ENCODE measurements around the gene NDUFB8.
A peak's percentile ranks its signal among the peaks of the same experiment; 100 is the strongest.

The NDUFB8 gene

GRCh38 chr10:100535715-100536353 lies 6.2 kb upstream of the NDUFB8 start, which contains the start of gene HIF1AN:
Gene HIF1AN, plus strand, starts transcription at chr10:100535943. Its CDS starts 16 bp downstream, at chr10:100535959.
- peak; percentile 88 for DNase-seq

- DNase-seq = no peak
Observed at GRCh38 chr10:100535338-100535714, 5.7 kb upstream of the NDUFB8 start.

GRCh38 chr10:100534726-100535125 lies 5.1 kb upstream of the NDUFB8 start:
- no peak for DNase-seq

GRCh38 chr10:100531761-100532160 lies 2.1 kb upstream of the NDUFB8 start:
- no peak for DNase-seq

- DNase-seq = no peak
Observed at GRCh38 chr10:100528921-100529474, 673 bp downstream of the NDUFB8 start.

GRCh38 chr10:100528123-100528886 lies 1.4 kb downstream of the NDUFB8 start:
- DNase-seq = no peak

GRCh38 chr10:100524638-100525037 lies 5.0 kb downstream of the NDUFB8 start:
- DNase-seq = no peak

GRCh38 chr10:100524206-100524605 lies 5.5 kb downstream of the NDUFB8 start:
- no peak for DNase-seq

- DNase-seq = no peak
Observed at GRCh38 chr10:100522945-100523344, 6.7 kb downstream of the NDUFB8 start.

- DNase-seq = no peak
Observed at GRCh38 chr10:100522107-100522801, 7.4 kb downstream of the NDUFB8 start.

- DNase-seq = no peak
Observed at GRCh38 chr10:100520811-100521210, 8.9 kb downstream of the NDUFB8 start.

- peak; percentile 38 for DNase-seq
Observed at GRCh38 chr10:100519311-100520051, 10.2 kb downstream of the NDUFB8 start, which contains the start of gene SEC31B. Gene SEC31B, minus strand, starts transcription at chr10:100519861. Its CDS starts 2,909 bp downstream, at chr10:100516952.

- peak; percentile 38 for DNase-seq
Observed at GRCh38 chr10:100518761-100519241, 10.9 kb downstream of the NDUFB8 start.

- no peak for DNase-seq
Observed at GRCh38 chr10:100516847-100517246, 12.8 kb downstream of the NDUFB8 start.

GRCh38 chr10:100515612-100516011 lies 14.1 kb downstream of the NDUFB8 start:
- DNase-seq = no peak

- DNase-seq = no peak
Observed at GRCh38 chr10:100510533-100511308, 18.9 kb downstream of the NDUFB8 start.

- no peak for DNase-seq
Observed at GRCh38 chr10:100509241-100509840, 20.3 kb downstream of the NDUFB8 start.

- no peak for DNase-seq
Observed at GRCh38 chr10:100508691-100509150, 20.9 kb downstream of the NDUFB8 start.

GRCh38 chr10:100508266-100508665 lies 21.4 kb downstream of the NDUFB8 start:
- no peak for DNase-seq

- DNase-seq = no peak
Observed at GRCh38 chr10:100507357-100507732, 22.3 kb downstream of the NDUFB8 start.

All from NCI-H510A (cell line).